Hematopoietic multipotent progenitor cell treated with erythropoietin and hydrocortisone succinate and interleukin-3 and kit ligand, for 6 days (in vitro differentiated cells): ENCODE data around the gene SUPT3H.

Source experiments
- DNase-seq: peaks from one replicate; pipeline ENCODE4 v3.0.0-alpha.2; 2015

The SUPT3H gene

GRCh38 chr6:44983467-44984365, 394.0 kb downstream of the SUPT3H start:
- DNase-seq = no peak

- DNase-seq = no peak
Observed at GRCh38 chr6:44980841-44981240, 396.9 kb downstream of the SUPT3H start.

- no peak for DNase-seq
Observed at GRCh38 chr6:44976677-44977641, 400.8 kb downstream of the SUPT3H start.

GRCh38 chr6:44974511-44974910, 403.2 kb downstream of the SUPT3H start:
- DNase-seq = no peak

- no peak for DNase-seq
Observed at GRCh38 chr6:44972709-44973108, 405.0 kb downstream of the SUPT3H start.

GRCh38 chr6:44969446-44970185, 408.1 kb downstream of the SUPT3H start:
- no peak for DNase-seq

GRCh38 chr6:44967481-44967880, 410.3 kb downstream of the SUPT3H start:
- DNase-seq = no peak

- DNase-seq = peak; percentile 80
Observed at GRCh38 chr6:44966449-44967092, 411.2 kb downstream of the SUPT3H start.

GRCh38 chr6:44965708-44966107, 412.0 kb downstream of the SUPT3H start:
- no peak for DNase-seq

GRCh38 chr6:44960898-44961297, 416.8 kb downstream of the SUPT3H start:
- DNase-seq = no peak

- no peak for DNase-seq
Observed at GRCh38 chr6:44959651-44960050, 418.1 kb downstream of the SUPT3H start.

GRCh38 chr6:44957156-44957555, 420.6 kb downstream of the SUPT3H start:
- no peak for DNase-seq

GRCh38 chr6:44956396-44956795, 421.3 kb downstream of the SUPT3H start:
- DNase-seq = no peak

GRCh38 chr6:44955145-44955544, 422.6 kb downstream of the SUPT3H start:
- no peak for DNase-seq

GRCh38 chr6:44954281-44954680, 423.5 kb downstream of the SUPT3H start:
- DNase-seq = no peak

GRCh38 chr6:44951253-44951747, 426.4 kb downstream of the SUPT3H start:
- no peak for DNase-seq

GRCh38 chr6:44949596-44950201, 428.0 kb downstream of the SUPT3H start:
- no peak for DNase-seq

- DNase-seq = no peak
Observed at GRCh38 chr6:44943541-44943940, 434.2 kb downstream of the SUPT3H start.

- DNase-seq = no peak
Observed at GRCh38 chr6:44942798-44943197, 434.9 kb downstream of the SUPT3H start.

GRCh38 chr6:44942201-44942600, 435.5 kb downstream of the SUPT3H start:
- DNase-seq = no peak

- no peak for DNase-seq
Observed at GRCh38 chr6:44940367-44940766, 437.4 kb downstream of the SUPT3H start.
